RKO (cell line): ENCODE results near the gene PYROXD2.

Experiments used
- DNase-seq: peaks from one replicate; pipeline ENCODE4 v3.0.0-alpha.2; 2016; ENCODE audit warnings: low spot score

The PYROXD2 gene

GRCh38 chr10:98414578-98414931 is 427 bp downstream of the PYROXD2 start:
- DNase-seq: no peak

GRCh38 chr10:98411768-98412167 is 3.2 kb downstream of the PYROXD2 start:
- DNase-seq: no peak

- DNase-seq: no peak
Observed at GRCh38 chr10:98411166-98411565, 3.8 kb downstream of the PYROXD2 start.

GRCh38 chr10:98410759-98411158 is 4.2 kb downstream of the PYROXD2 start:
- DNase-seq: no peak

- no peak for DNase-seq
Observed at GRCh38 chr10:98410135-98410743, 4.7 kb downstream of the PYROXD2 start.

- no peak for DNase-seq
Observed at GRCh38 chr10:98408799-98409198, 6.2 kb downstream of the PYROXD2 start.

GRCh38 chr10:98407744-98408241 is 7.2 kb downstream of the PYROXD2 start:
- no peak for DNase-seq

GRCh38 chr10:98407017-98407743 is 7.8 kb downstream of the PYROXD2 start:
- DNase-seq: no peak

- DNase-seq: no peak
Observed at GRCh38 chr10:98405422-98405821, 9.6 kb downstream of the PYROXD2 start.

GRCh38 chr10:98404571-98405359 is 10.2 kb downstream of the PYROXD2 start:
- no peak for DNase-seq

- no peak for DNase-seq
Observed at GRCh38 chr10:98403812-98404504, 11.0 kb downstream of the PYROXD2 start.

GRCh38 chr10:98402931-98403718 is 11.9 kb downstream of the PYROXD2 start:
- DNase-seq: no peak

GRCh38 chr10:98402478-98402877 is 12.5 kb downstream of the PYROXD2 start:
- DNase-seq: no peak

GRCh38 chr10:98400482-98400881 is 14.5 kb downstream of the PYROXD2 start:
- no peak for DNase-seq

GRCh38 chr10:98399784-98400183 is 15.2 kb downstream of the PYROXD2 start:
- DNase-seq: no peak

GRCh38 chr10:98397089-98397600 is 17.8 kb downstream of the PYROXD2 start:
- DNase-seq: no peak

- no peak for DNase-seq
Observed at GRCh38 chr10:98396096-98397063, 18.6 kb downstream of the PYROXD2 start.

GRCh38 chr10:98394851-98395440 is 20.0 kb downstream of the PYROXD2 start:
- DNase-seq: no peak

GRCh38 chr10:98391578-98391991 is 23.4 kb downstream of the PYROXD2 start:
- no peak for DNase-seq

GRCh38 chr10:98391065-98391464 is 23.9 kb downstream of the PYROXD2 start:
- DNase-seq: no peak
